ENCODE results near the gene RNF207. TPM values are rescaled to one million over a fixed set of nuclear protein-coding genes. Genes with fewer than 3 reads are reported as not detected.

Gene RNF207
- total RNA-seq = 20.1 and 32.0 TPM in 2 replicates

GRCh38 chr1:6205849-6206519 lies at the start of gene RNF207:
TSS of gene RNF207 (plus strand) at chr1:6206119. CDS start at chr1:6206536, 417 bp downstream.
- H3K36me3 ChIP-seq (ENCODE audit: control insufficient read depth, insufficient read depth, low read length) = no peaks in the 10 kb centered on the region
- peak within 1 kb of the TSS; percentile 67 for H3K4me3 ChIP-seq (ENCODE audit: low read depth, low read length)
- H3K27me3 ChIP-seq (ENCODE audit: control insufficient read depth, insufficient read depth, low read length) = no peaks in the 10 kb centered on the region
- TF ChIP-seq CTCF (IDR thresholded peaks at IDR 0.05; ENCODE audit: insufficient read depth, low read length, poor library complexity, severe bottlenecking) = no peak
- DNase-seq (ENCODE audit: low read depth) = no peak

GRCh38 chr1:6157132-6157527 lies 48.8 kb upstream of the RNF207 start:
- Histone ChIP-seq H3K4me3 (ENCODE audit: low read depth, low read length) (no peak overlapping the region), H3K36me3 (ENCODE audit: control insufficient read depth, insufficient read depth, low read length) (no peaks in the 10 kb centered on the region), H3K27me3 (ENCODE audit: control insufficient read depth, insufficient read depth, low read length) (peaks cover 10% of the 10 kb centered on the region)
- DNase-seq (ENCODE audit: low read depth) = no peak
- TF ChIP-seq CTCF (IDR thresholded peaks at IDR 0.05; ENCODE audit: insufficient read depth, low read length, poor library complexity, severe bottlenecking) = no peak

- H3K4me3 ChIP-seq (ENCODE audit: low read depth, low read length) = no peak overlapping the region
- TF ChIP-seq CTCF (IDR thresholded peaks at IDR 0.05; ENCODE audit: insufficient read depth, low read length, poor library complexity, severe bottlenecking) = no peak
- H3K36me3 ChIP-seq (ENCODE audit: control insufficient read depth, insufficient read depth, low read length) = no peaks in the 10 kb centered on the region
- peak; percentile 65 for DNase-seq (ENCODE audit: low read depth)
- H3K27me3 ChIP-seq (ENCODE audit: control insufficient read depth, insufficient read depth, low read length) = peaks cover 13% of the 10 kb centered on the region
These were observed 48.3 kb upstream of the RNF207 start for GRCh38 chr1:6157528-6158174.

GRCh38 chr1:6158181-6158580 lies 47.7 kb upstream of the RNF207 start:
- H3K36me3 ChIP-seq (ENCODE audit: control insufficient read depth, insufficient read depth, low read length) = no peaks in the 10 kb centered on the region
- TF ChIP-seq CTCF (IDR thresholded peaks at IDR 0.05; ENCODE audit: insufficient read depth, low read length, poor library complexity, severe bottlenecking) = no peak
- H3K27me3 ChIP-seq (ENCODE audit: control insufficient read depth, insufficient read depth, low read length) = peaks cover 18% of the 10 kb centered on the region
- no peak for DNase-seq (ENCODE audit: low read depth)
- no peak overlapping the region for H3K4me3 ChIP-seq (ENCODE audit: low read depth, low read length)

- peaks cover 40% of the 10 kb centered on the region for H3K27me3 ChIP-seq (ENCODE audit: control insufficient read depth, insufficient read depth, low read length)
- TF ChIP-seq CTCF (IDR thresholded peaks at IDR 0.05; ENCODE audit: insufficient read depth, low read length, poor library complexity, severe bottlenecking) = no peak
- no peaks in the 10 kb centered on the region for H3K36me3 ChIP-seq (ENCODE audit: control insufficient read depth, insufficient read depth, low read length)
- no peak for DNase-seq (ENCODE audit: low read depth)
- no peak overlapping the region for H3K4me3 ChIP-seq (ENCODE audit: low read depth, low read length)
These were observed 43.6 kb upstream of the RNF207 start for GRCh38 chr1:6162341-6162740.

Measured in kidney epithelial cell (primary cell).